SK-N-MC (cell line): Measurements from ENCODE around the gene CUL4B.
"Not testable (repeated sequence)": the region's sequence is repeated elsewhere in the genome, so short reads cannot be mapped to it uniquely, and the experiment has no call there.

Experiments used
- DNase-seq: peaks from one replicate; pipeline ENCODE4 v3.0.0-alpha.2; 2011; ENCODE audit warnings: low read depth, low spot score
- H3K27ac ChIP-seq: fragments of 200-600 bp; sonication (generic); 2 replicates; pipeline ENCODE4 v1.5.1; 2016; ENCODE audit warnings: mixed run types
- H3K36me3 ChIP-seq: fragments of 200-600 bp; sonication (generic); 2 replicates; pipeline ENCODE4 v1.6.1; 2017; ENCODE audit warnings: antibody characterized with exemption, low read length, mixed read lengths; ENCODE audit not compliant: insufficient read depth
- H3K4me3 ChIP-seq: fragments of 200-600 bp; sonication (generic); 2 replicates; pipeline ENCODE4 v1.5.1; 2016
- H3K9ac ChIP-seq: fragments of 200-600 bp; sonication (generic); 2 replicates; pipeline ENCODE4 v1.8.0; 2017; ENCODE audit warnings: mixed run types, mixed read lengths; ENCODE audit not compliant: insufficient read length
- H3K9me3 ChIP-seq: fragments of 200-600 bp; sonication (generic); 2 replicates; pipeline ENCODE4 v1.6.1; 2017; ENCODE audit warnings: low read depth, mild to moderate bottlenecking, antibody characterized with exemption, low read length, moderate library complexity, mixed read lengths
- EZH2 ChIP-seq: fragments of 200-600 bp; sonication (generic); IDR thresholded peaks from one replicate; pipeline ENCODE4 v1.6.1; 2017; ENCODE audit warnings: antibody characterized with exemption
- FOXP2 ChIP-seq: optimal IDR thresholded peaks from 2 replicates; pipeline ENCODE3; 2011; ENCODE audit warnings: mild to moderate bottlenecking, moderate library complexity; ENCODE audit not compliant: insufficient read depth; ENCODE audit errors: extremely low read length, control extremely low read depth
- POLR2AphosphoS5 ChIP-seq: IDR thresholded peaks from 2 replicates; pipeline ENCODE4 v1.6.1; 2012; ENCODE audit warnings: mild to moderate bottlenecking, low read depth, low read length, borderline replicate concordance

CUL4B gene

GRCh38 chrX:120504569-120504968 is 56.2 kb downstream of the CUL4B start:
- Histone ChIP-seq H3K36me3 (no peaks in the 10 kb centered on the region), H3K9me3 (no peaks in the 10 kb centered on the region), H3K4me3 (no peak overlapping the region), H3K9ac (no peak overlapping the region), H3K27ac (peak overlapping the region; percentile 53; the same call in 1 of the 2 replicates)
- no peak for DNase-seq
- TF ChIP-seq POLR2AphosphoS5 (no peak), EZH2 (no peak), FOXP2 (no peak)

GRCh38 chrX:120499301-120500072 is 61.3 kb downstream of the CUL4B start:
- no peak for TF ChIP-seq FOXP2
- TF ChIP-seq EZH2: no peak
- TF ChIP-seq POLR2AphosphoS5: no peak
- Histone ChIP-seq H3K4me3 (no peak overlapping the region), H3K9me3 (no peaks in the 10 kb centered on the region), H3K36me3 (no peaks in the 10 kb centered on the region), H3K27ac (no peak overlapping the region), H3K9ac (no peak overlapping the region)
- no peak for DNase-seq

- H3K27ac ChIP-seq, DNase-seq, H3K9ac ChIP-seq, H3K36me3 ChIP-seq, H3K9me3 ChIP-seq, H3K4me3 ChIP-seq: not testable (repeated sequence)
These were observed 70.6 kb downstream of the CUL4B start for GRCh38 chrX:120490119-120490518.

GRCh38 chrX:120486786-120487185 is 74.0 kb downstream of the CUL4B start:
- no peaks in the 10 kb centered on the region for H3K9me3 ChIP-seq
- TF ChIP-seq FOXP2 (no peak), EZH2 (no peak), POLR2AphosphoS5 (no peak)
- no peak overlapping the region for H3K27ac ChIP-seq
- no peak overlapping the region for H3K4me3 ChIP-seq
- H3K9ac ChIP-seq: no peak overlapping the region
- no peaks in the 10 kb centered on the region for H3K36me3 ChIP-seq
- no peak for DNase-seq

DNA sequence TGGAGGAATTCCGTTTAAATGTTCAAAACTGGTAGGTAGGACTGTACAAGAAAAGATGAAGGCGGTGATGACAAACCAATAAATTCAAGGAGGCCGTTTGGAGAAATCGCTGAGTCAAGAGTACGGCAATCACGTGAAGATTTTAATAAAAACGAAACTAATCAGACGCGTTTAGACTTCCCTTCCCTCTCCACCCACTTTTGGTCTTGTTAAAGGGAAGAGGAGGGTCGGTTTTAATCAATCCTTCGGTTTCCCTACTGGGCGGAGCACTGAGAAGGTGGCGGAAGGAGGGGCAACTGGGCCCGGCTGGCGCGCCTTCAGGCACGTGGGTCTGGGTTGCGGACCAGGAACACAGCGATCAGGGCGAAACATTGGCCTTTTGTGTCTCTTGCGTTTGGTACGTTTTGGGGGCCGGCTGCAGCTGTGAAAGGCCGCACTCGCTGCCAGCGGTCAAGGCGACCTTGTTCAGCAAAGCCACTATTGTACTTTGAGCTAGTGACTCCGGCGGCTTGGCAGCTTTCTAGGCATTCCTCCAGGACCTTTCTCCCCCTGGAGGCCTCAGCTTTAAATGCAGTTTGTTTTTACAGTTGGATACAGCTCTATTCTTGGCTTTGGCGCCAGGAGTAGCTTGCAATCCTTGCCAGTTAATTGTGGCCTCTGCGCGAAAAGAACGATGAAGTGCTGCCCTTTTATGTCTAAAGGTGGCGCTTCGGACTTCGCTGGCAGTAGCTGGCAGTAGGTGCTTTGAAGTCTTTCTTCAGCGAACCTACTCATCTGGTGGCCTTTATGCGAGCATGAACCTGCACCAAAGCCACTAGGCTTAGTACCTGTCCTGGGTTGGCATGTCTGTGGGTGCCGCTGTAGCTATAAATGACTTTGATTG is 74.9 kb downstream of the CUL4B start:
- H3K36me3 ChIP-seq: no peaks in the 10 kb centered on the region
- H3K27ac ChIP-seq: no peak overlapping the region
- H3K9ac ChIP-seq: no peak overlapping the region
- TF ChIP-seq POLR2AphosphoS5 (peak; percentile 43; the same call in 1 of the 2 replicates), FOXP2 (no peak), EZH2 (no peak)
- no peak for DNase-seq
- no peaks in the 10 kb centered on the region for H3K9me3 ChIP-seq
- no peak overlapping the region for H3K4me3 ChIP-seq

- Histone ChIP-seq H3K9ac (no peak overlapping the region), H3K9me3 (no peaks in the 10 kb centered on the region), H3K36me3 (no peaks in the 10 kb centered on the region), H3K4me3 (no peak overlapping the region), H3K27ac (no peak overlapping the region)
- TF ChIP-seq FOXP2 (no peak), POLR2AphosphoS5 (no peak), EZH2 (no peak)
- DNase-seq: no peak
These were observed 75.5 kb downstream of the CUL4B start for GRCh38 chrX:120485315-120485637.

DNA sequence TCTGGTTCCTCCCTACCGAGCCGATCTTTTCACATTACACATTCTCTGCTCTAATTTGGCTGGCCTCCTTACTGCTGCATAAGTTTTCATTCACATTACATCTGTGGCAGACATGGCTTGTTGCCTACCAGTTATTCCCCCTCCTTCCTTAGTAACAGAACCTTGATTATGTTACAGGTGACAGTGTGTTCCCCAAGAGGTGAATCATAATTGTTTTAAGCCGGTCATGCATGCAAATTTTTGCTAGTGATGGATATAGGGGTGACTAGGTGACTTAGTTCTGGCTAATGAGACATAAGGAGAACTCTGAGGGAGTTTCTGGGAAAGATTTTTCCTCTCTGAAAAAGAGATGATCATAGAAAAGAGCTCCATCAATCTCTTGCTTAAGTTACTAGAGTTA is 83.3 kb downstream of the CUL4B start:
- no peak for DNase-seq
- Histone ChIP-seq H3K27ac (no peak overlapping the region), H3K4me3 (no peak overlapping the region), H3K9me3 (no peaks in the 10 kb centered on the region), H3K9ac (no peak overlapping the region), H3K36me3 (no peaks in the 10 kb centered on the region)
- TF ChIP-seq POLR2AphosphoS5: no peak
- no peak for TF ChIP-seq FOXP2
- no peak for TF ChIP-seq EZH2

DNA sequence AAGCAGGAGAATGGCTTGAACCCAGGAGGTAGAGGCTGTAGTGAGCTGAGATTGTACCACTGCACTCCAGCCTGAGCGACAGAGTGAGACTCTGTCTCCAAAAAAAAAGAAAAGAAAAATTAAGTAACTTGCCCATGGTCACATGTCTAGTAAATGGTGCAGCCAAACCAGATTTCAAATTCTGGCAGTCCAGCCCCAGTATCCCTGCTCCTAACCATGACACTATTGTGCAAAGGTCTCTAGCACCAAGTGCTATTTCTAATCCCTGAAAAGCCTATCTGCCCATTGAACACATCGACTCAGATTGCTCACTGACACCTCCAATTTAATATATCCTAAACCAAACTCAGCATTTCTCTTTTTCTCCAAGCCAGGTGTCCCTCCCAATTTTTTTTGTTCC is 84.0 kb downstream of the CUL4B start:
- no peak for DNase-seq
- Histone ChIP-seq H3K9me3 (no peaks in the 10 kb centered on the region), H3K36me3 (no peaks in the 10 kb centered on the region), H3K27ac (no peak overlapping the region), H3K9ac (no peak overlapping the region), H3K4me3 (no peak overlapping the region)
- no peak for TF ChIP-seq EZH2
- TF ChIP-seq FOXP2: no peak
- no peak for TF ChIP-seq POLR2AphosphoS5

DNA sequence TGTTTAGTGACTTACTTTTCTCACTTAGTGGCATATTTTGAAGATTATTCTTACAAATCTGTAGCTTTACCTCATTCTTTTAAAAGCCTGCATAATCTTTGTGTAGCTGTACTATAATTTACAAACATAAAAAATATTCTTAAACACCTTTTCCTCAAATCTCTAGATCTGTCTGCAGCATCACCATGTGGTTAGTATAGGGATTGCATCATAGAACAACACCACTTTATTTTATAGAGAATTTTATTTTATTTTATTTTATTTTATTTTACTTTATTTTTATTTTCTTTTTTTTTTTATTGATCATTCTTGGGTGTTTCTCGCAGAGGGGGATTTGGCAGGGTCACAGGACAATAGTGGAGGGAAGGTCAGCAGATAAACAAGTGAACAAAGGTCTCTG is 85.3 kb downstream of the CUL4B start:
- H3K9me3 ChIP-seq, H3K4me3 ChIP-seq, H3K36me3 ChIP-seq, DNase-seq, H3K9ac ChIP-seq, H3K27ac ChIP-seq: not testable (repeated sequence)
